Loucy (cell line): ENCODE data around the gene PYGB.

ENCODE experiments used
- EZH2phosphoT487 ChIP-seq: fragments of 200-600 bp; IDR thresholded peaks from 2 replicates; pipeline ENCODE4 v1.6.1; 2018; ENCODE audit warnings: antibody characterized with exemption, mild to moderate bottlenecking, moderate library complexity, borderline replicate concordance
- TF ChIP-seq, protein P1 (sequence below): fragments of 200-600 bp; sonication (generic); conservative IDR thresholded peaks from 2 replicates; pipeline ENCODE4 v1.5.1; 2014; ENCODE audit warnings: mild to moderate bottlenecking, antibody characterized with exemption, low read length

GRCh38 chr20:25286917-25287316, 39.0 kb downstream of the PYGB start:
- TF ChIP-seq EZH2phosphoT487 = no peak
- TF ChIP-seq, protein P1, sequence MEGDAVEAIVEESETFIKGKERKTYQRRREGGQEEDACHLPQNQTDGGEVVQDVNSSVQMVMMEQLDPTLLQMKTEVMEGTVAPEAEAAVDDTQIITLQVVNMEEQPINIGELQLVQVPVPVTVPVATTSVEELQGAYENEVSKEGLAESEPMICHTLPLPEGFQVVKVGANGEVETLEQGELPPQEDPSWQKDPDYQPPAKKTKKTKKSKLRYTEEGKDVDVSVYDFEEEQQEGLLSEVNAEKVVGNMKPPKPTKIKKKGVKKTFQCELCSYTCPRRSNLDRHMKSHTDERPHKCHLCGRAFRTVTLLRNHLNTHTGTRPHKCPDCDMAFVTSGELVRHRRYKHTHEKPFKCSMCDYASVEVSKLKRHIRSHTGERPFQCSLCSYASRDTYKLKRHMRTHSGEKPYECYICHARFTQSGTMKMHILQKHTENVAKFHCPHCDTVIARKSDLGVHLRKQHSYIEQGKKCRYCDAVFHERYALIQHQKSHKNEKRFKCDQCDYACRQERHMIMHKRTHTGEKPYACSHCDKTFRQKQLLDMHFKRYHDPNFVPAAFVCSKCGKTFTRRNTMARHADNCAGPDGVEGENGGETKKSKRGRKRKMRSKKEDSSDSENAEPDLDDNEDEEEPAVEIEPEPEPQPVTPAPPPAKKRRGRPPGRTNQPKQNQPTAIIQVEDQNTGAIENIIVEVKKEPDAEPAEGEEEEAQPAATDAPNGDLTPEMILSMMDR = no peak
